Stromal cell of bone marrow (primary cell): ENCODE measurements around the gene DIAPH1.
A peak's percentile ranks its signal among the peaks of the same experiment; 100 is the strongest.

Experiments
- DNase-seq: peaks from one replicate; pipeline ENCODE4 v3.0.0-alpha.2; 2012; ENCODE audit warnings: low read depth

DIAPH1 gene

GRCh38 chr5:141618804-141619554 is at the start of gene DIAPH1:
DIAPH1 (minus strand) TSS chr5:141619000; CDS start chr5:141618914, 86 bp downstream.
- peak; percentile 86 for DNase-seq

- DNase-seq = no peak
These were observed 47.5 kb upstream of the DIAPH1 start for GRCh38 chr5:141665995-141666940.

GRCh38 chr5:141664733-141665461 is 46.1 kb upstream of the DIAPH1 start:
- no peak for DNase-seq

- no peak for DNase-seq
These were observed 44.7 kb upstream of the DIAPH1 start for GRCh38 chr5:141663506-141663905.

GRCh38 chr5:141662028-141662427 is 43.2 kb upstream of the DIAPH1 start:
- DNase-seq = no peak

- peak; percentile 73 for DNase-seq
These were observed 39.2 kb upstream of the DIAPH1 start for GRCh38 chr5:141657937-141658545.

GRCh38 chr5:141657404-141657803 is 38.6 kb upstream of the DIAPH1 start:
- DNase-seq = no peak

GRCh38 chr5:141656396-141656795 is 37.6 kb upstream of the DIAPH1 start:
- DNase-seq = no peak

GRCh38 chr5:141655020-141655419 is 36.2 kb upstream of the DIAPH1 start:
- DNase-seq = no peak

GRCh38 chr5:141654298-141654697 is 35.5 kb upstream of the DIAPH1 start:
- DNase-seq = peak; percentile 44

GRCh38 chr5:141651728-141652105 is 32.9 kb upstream of the DIAPH1 start:
- no peak for DNase-seq

GRCh38 chr5:141650851-141651727 is 32.3 kb upstream of the DIAPH1 start, which contains the start of gene FCHSD1:
FCHSD1 (minus strand) TSS chr5:141651418; CDS start chr5:141651368, 50 bp downstream.
- DNase-seq = peak; percentile 43

- no peak for DNase-seq
These were observed 31.2 kb upstream of the DIAPH1 start for GRCh38 chr5:141649972-141650371.

- DNase-seq = no peak
These were observed 30.4 kb upstream of the DIAPH1 start for GRCh38 chr5:141649056-141649688.

GRCh38 chr5:141647851-141648250 is 29.1 kb upstream of the DIAPH1 start:
- no peak for DNase-seq

GRCh38 chr5:141647242-141647641 is 28.4 kb upstream of the DIAPH1 start:
- no peak for DNase-seq

- no peak for DNase-seq
These were observed 27.2 kb upstream of the DIAPH1 start for GRCh38 chr5:141646026-141646425.

- DNase-seq = no peak
These were observed 23.0 kb upstream of the DIAPH1 start for GRCh38 chr5:141641634-141642267.

- no peak for DNase-seq
These were observed 21.9 kb upstream of the DIAPH1 start for GRCh38 chr5:141640698-141641097.

GRCh38 chr5:141640051-141640415 is 21.2 kb upstream of the DIAPH1 start:
- no peak for DNase-seq
